ENCODE results near the gene ERN1. TPM values are rescaled to one million over a fixed set of nuclear protein-coding genes. Genes with fewer than 3 reads are reported as not detected.

The ERN1 gene
- total and polyA plus RNA-seq, 2 of the 8 experiments (the other 6 are each of a cell fraction or from before 2014, with no cell fraction given) = 1.8 to 3.9 TPM

GRCh38 chr17:64124609-64125008, 5.3 kb downstream of the ERN1 start (continued):
- TF ChIP-seq, protein P1, sequence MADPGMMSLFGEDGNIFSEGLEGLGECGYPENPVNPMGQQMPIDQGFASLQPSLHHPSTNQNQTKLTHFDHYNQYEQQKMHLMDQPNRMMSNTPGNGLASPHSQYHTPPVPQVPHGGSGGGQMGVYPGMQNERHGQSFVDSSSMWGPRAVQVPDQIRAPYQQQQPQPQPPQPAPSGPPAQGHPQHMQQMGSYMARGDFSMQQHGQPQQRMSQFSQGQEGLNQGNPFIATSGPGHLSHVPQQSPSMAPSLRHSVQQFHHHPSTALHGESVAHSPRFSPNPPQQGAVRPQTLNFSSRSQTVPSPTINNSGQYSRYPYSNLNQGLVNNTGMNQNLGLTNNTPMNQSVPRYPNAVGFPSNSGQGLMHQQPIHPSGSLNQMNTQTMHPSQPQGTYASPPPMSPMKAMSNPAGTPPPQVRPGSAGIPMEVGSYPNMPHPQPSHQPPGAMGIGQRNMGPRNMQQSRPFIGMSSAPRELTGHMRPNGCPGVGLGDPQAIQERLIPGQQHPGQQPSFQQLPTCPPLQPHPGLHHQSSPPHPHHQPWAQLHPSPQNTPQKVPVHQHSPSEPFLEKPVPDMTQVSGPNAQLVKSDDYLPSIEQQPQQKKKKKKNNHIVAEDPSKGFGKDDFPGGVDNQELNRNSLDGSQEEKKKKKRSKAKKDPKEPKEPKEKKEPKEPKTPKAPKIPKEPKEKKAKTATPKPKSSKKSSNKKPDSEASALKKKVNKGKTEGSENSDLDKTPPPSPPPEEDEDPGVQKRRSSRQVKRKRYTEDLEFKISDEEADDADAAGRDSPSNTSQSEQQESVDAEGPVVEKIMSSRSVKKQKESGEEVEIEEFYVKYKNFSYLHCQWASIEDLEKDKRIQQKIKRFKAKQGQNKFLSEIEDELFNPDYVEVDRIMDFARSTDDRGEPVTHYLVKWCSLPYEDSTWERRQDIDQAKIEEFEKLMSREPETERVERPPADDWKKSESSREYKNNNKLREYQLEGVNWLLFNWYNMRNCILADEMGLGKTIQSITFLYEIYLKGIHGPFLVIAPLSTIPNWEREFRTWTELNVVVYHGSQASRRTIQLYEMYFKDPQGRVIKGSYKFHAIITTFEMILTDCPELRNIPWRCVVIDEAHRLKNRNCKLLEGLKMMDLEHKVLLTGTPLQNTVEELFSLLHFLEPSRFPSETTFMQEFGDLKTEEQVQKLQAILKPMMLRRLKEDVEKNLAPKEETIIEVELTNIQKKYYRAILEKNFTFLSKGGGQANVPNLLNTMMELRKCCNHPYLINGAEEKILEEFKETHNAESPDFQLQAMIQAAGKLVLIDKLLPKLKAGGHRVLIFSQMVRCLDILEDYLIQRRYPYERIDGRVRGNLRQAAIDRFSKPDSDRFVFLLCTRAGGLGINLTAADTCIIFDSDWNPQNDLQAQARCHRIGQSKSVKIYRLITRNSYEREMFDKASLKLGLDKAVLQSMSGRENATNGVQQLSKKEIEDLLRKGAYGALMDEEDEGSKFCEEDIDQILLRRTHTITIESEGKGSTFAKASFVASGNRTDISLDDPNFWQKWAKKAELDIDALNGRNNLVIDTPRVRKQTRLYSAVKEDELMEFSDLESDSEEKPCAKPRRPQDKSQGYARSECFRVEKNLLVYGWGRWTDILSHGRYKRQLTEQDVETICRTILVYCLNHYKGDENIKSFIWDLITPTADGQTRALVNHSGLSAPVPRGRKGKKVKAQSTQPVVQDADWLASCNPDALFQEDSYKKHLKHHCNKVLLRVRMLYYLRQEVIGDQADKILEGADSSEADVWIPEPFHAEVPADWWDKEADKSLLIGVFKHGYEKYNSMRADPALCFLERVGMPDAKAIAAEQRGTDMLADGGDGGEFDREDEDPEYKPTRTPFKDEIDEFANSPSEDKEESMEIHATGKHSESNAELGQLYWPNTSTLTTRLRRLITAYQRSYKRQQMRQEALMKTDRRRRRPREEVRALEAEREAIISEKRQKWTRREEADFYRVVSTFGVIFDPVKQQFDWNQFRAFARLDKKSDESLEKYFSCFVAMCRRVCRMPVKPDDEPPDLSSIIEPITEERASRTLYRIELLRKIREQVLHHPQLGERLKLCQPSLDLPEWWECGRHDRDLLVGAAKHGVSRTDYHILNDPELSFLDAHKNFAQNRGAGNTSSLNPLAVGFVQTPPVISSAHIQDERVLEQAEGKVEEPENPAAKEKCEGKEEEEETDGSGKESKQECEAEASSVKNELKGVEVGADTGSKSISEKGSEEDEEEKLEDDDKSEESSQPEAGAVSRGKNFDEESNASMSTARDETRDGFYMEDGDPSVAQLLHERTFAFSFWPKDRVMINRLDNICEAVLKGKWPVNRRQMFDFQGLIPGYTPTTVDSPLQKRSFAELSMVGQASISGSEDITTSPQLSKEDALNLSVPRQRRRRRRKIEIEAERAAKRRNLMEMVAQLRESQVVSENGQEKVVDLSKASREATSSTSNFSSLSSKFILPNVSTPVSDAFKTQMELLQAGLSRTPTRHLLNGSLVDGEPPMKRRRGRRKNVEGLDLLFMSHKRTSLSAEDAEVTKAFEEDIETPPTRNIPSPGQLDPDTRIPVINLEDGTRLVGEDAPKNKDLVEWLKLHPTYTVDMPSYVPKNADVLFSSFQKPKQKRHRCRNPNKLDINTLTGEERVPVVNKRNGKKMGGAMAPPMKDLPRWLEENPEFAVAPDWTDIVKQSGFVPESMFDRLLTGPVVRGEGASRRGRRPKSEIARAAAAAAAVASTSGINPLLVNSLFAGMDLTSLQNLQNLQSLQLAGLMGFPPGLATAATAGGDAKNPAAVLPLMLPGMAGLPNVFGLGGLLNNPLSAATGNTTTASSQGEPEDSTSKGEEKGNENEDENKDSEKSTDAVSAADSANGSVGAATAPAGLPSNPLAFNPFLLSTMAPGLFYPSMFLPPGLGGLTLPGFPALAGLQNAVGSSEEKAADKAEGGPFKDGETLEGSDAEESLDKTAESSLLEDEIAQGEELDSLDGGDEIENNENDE (IDR thresholded peaks at IDR 0.05; ENCODE audit: insufficient replicate concordance, low read length) = no peak
- TF ChIP-seq PHF8 (conservative IDR thresholded peaks at IDR 0.05; ENCODE audit: low read depth, low read length) = no peak
- TF ChIP-seq KDM4A (IDR thresholded peaks at IDR 0.05; ENCODE audit: low read depth, low read length, severe bottlenecking) = no peak
- no peak for TF ChIP-seq TAF1 (IDR thresholded peaks at IDR 0.05; ENCODE audit: low read depth, low read length)
- no peak for TF ChIP-seq GABPA (IDR thresholded peaks at IDR 0.05; ENCODE audit: borderline replicate concordance, insufficient read depth, low read length)
- no peak for TF ChIP-seq ASH2L (IDR thresholded peaks at IDR 0.05; ENCODE audit: low read length)
